ENCODE measurements around the gene RPLP1. TPM values are rescaled to one million over a fixed set of nuclear protein-coding genes. Genes with fewer than 3 reads are reported as not detected.
"Not testable (repeated sequence)": the region's sequence is repeated elsewhere in the genome, so short reads cannot be mapped to it uniquely, and the experiment has no call there.

The RPLP1 gene
- total RNA-seq, 1 donor from 2014 or later = 1,633 TPM

DNA sequence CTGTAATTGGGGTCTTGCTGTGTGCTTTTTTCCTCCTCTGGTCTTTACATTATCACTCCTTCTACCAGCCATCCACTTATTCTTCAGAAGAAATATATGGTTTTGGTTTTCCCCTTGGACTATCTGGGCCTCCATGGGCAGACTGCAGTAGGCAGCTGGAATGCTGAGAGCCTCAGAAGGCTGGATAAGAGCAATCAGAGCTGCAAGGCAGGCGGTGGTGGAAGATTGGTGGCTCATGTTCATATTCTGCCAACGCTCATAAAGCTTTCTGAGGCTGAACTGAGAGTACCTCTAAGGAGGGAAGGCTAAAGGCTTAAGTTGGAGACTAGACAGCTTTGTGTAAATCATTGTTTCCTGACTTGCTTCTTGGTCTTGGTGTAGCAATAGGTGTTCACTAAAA lies 5.7 kb upstream of the RPLP1 start:
- no peak overlapping the region for H3K4me3 Mint-ChIP-seq
- peaks cover 26% of the 10 kb centered on the region for H3K36me3 Mint-ChIP-seq (ENCODE audit: low read depth)
- H3K4me1 Mint-ChIP-seq (ENCODE audit: low read depth) = peaks cover 27% of the 10 kb centered on the region
- no peak overlapping the region for H3K27ac Mint-ChIP-seq
- H3K9me3 Mint-ChIP-seq = no peaks in the 10 kb centered on the region
- H3K27me3 Mint-ChIP-seq (ENCODE audit: insufficient read depth) = no peaks in the 10 kb centered on the region
- no peak for DNase-seq (ENCODE audit: low spot score)
- intact Hi-C loops (cut with micrococcal nuclease) = no loop called here

DNA sequence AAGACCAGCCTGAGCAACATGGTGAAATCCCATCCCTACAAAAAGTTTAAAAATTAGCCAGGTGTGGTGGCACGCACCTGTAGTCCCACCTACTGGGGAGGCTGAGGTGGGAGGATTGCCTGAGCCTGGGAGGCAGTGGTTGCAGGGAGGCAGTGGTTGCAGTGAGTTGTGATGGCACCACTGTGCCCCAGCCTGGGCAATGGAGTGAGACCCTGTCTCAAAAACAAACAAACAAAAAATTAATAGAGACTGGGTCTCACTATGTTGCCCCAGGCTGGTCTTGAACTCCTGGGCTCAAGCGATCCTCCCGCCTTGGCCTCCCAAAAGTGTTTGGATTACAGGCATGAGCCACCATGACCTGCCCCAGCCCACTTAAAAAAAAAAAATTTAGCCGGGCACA lies 2.4 kb upstream of the RPLP1 start:
- H3K27me3 Mint-ChIP-seq (ENCODE audit: insufficient read depth); H3K27ac Mint-ChIP-seq; intact Hi-C loops (cut with micrococcal nuclease); H3K4me3 Mint-ChIP-seq; DNase-seq (ENCODE audit: low spot score); H3K9me3 Mint-ChIP-seq: not testable (repeated sequence)
- Mint-ChIP-seq H3K36me3 (ENCODE audit: low read depth) (peaks cover 47% of the 10 kb centered on the region), H3K4me1 (ENCODE audit: low read depth) (peaks cover 24% of the 10 kb centered on the region)

DNA sequence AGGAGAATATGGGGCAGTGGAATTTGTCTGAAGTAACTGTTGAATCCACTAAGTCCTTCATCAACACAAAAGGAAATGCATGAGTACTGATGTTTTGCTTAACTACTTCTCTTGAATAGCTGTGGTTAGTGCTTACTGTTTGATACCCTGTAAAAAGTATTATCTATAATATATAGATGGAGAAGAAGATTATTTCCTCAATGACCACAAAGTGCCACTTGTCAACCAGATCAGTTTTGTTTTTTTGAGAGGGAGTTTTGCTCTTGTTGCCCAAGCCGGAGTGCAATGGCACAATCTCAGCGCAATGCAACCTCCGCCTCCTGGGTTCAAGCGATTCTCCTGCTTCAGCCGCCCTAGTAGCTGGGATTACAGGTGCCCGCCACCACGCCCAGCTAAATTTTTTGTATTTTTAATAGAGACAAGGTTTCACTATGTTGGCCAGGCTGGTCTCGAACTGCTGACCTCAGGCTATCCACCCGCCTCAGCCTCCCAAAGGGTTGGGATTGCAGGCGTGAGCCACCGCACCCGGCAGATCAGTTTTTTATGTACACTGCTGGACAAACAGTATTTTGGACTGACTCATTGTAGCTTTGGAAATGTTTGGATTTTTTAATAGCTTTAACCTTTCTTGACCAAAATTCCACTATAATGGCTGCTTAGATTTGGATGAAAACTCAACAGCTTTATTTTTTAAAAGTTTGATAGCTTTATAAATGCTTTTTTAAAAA lies 1.5 kb upstream of the RPLP1 start:
- H3K27me3 Mint-ChIP-seq (ENCODE audit: insufficient read depth) = no peaks in the 10 kb centered on the region
- H3K9me3 Mint-ChIP-seq = no peaks in the 10 kb centered on the region
- H3K4me3 Mint-ChIP-seq = peak overlapping the region; percentile 99
- no peak for DNase-seq (ENCODE audit: low spot score)
- H3K36me3 Mint-ChIP-seq (ENCODE audit: low read depth) = peaks cover 50% of the 10 kb centered on the region
- H3K27ac Mint-ChIP-seq = peak overlapping the region; percentile 100
- intact Hi-C loops (cut with micrococcal nuclease) = no loop called here
- peaks cover 31% of the 10 kb centered on the region for H3K4me1 Mint-ChIP-seq (ENCODE audit: low read depth)

DNA sequence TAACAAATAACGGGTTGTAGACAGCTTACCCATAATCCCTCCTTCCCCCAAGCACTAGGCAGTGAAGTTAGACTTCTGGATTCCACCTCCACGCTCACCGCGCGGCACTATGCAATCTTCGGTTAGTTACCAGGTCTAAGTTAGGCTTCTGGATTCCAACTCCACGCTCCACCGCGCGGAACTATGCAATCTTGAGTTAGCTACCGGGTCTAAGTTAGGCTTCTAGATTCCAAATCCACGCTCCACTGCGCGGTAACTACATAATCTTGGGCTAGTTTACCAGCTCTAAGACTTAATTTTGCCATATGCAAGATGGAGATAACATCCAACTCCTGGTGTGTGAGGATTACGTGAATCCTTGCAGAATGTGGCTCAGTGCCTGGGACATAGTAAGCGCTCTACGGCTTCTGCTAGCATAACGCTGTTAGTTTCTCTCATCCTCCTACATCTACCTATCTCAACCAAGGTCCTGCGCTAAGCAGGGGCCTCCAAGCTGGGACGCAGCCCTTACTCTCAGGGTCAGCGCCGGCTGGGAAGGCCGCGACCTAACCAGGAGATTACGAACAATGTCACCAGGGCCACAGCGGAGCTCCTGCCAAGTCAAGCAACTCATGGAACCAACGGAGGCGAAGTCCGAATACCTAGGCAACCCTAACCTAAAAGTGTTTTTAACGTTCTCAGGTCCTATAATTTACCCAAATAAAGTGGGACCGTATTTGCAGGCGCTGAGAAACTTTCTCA lies 497 bp upstream of the RPLP1 start:
- Mint-ChIP-seq H3K36me3 (ENCODE audit: low read depth) (peaks cover 48% of the 10 kb centered on the region), H3K27ac (peak overlapping the region; percentile 100)
- intact Hi-C loops (cut with micrococcal nuclease) = loop anchor here (1.0 to 2.0 kb wide), 7 partner anchors 9 to 645 kb away; partner anchors contain the start of genes GLCE, KIF23 and TLE3

DNA sequence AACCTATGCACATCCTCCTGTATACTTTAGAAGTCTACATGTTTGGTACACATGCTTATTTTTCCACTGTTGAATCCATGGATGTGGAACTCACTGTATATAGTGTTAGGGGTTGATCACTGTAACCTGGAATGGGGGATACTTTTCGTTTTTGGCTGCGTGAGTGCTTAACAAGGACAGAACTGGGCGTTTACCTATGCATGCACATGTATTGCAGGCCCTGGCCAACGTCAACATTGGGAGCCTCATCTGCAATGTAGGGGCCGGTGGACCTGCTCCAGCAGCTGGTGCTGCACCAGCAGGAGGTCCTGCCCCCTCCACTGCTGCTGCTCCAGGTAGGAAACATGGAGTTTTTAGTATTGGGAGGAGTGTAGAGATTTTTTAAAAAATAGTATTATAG lies 2.3 kb downstream of the RPLP1 start:
- H3K36me3 Mint-ChIP-seq (ENCODE audit: low read depth) = peaks cover 51% of the 10 kb centered on the region
- H3K4me3 Mint-ChIP-seq = peak overlapping the region; percentile 99
- H3K4me1 Mint-ChIP-seq (ENCODE audit: low read depth) = peaks cover 35% of the 10 kb centered on the region
- no peak for DNase-seq (ENCODE audit: low spot score)
- intact Hi-C loops (cut with micrococcal nuclease) = no loop called here
- no peaks in the 10 kb centered on the region for H3K27me3 Mint-ChIP-seq (ENCODE audit: insufficient read depth)
- no peak overlapping the region for H3K27ac Mint-ChIP-seq
- H3K9me3 Mint-ChIP-seq = no peaks in the 10 kb centered on the region

More for the DNA sequence above, 497 bp upstream of the RPLP1 start:
- Mint-ChIP-seq H3K27me3 (ENCODE audit: insufficient read depth) (no peaks in the 10 kb centered on the region), H3K9me3 (no peaks in the 10 kb centered on the region), H3K4me3 (peak overlapping the region; percentile 99), H3K4me1 (ENCODE audit: low read depth) (peaks cover 35% of the 10 kb centered on the region)
- DNase-seq (ENCODE audit: low spot score) = no peak

DNA sequence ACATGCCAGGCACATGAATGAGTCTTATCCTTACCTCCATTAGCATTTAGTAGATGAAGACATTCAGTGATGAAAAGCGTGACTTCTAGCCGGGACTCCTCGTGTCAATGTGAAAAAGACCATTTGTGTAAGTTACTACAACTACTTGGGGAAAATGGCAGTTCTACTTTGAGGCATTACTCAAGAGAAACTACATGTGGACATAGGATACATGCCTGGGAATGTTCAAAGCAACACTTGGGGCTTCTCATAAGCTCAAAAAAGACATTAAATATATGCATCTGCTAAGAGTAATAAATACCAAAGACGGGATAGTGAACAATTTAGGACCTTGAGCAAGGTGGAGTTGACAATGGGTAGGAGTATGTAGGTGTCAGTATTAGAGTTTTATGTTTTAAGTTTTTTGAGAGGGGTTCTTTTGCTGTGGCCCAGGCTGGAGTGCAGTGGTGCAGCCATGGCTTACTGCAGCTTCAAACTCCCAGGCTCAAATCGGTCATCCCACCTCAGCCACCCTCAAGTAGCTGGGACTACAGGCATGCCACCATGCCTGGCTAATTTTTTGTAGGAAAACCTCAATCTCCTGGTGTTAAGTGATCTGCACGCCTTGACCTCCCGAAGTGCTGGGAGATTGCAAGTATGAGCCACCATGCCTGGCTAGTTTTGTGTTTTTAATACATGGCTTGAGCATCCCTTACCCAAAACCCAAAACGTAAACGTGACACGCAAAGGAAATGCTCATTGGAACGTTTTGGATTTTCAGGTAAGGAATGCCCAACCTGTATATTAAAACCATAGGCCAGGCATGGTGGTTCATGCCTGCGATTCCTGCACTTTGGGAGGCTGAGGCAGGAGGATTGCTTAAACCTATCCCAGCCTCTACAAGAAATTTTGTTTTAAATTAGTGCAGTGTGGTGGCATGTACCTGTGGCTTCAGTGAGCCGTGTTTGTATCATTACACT lies 3.9 kb downstream of the RPLP1 start:
- Mint-ChIP-seq H3K9me3 (no peaks in the 10 kb centered on the region), H3K4me3 (peak overlapping the region; percentile 99), H3K27me3 (ENCODE audit: insufficient read depth) (no peaks in the 10 kb centered on the region), H3K36me3 (ENCODE audit: low read depth) (peaks cover 51% of the 10 kb centered on the region), H3K4me1 (ENCODE audit: low read depth) (peaks cover 34% of the 10 kb centered on the region), H3K27ac (no peak overlapping the region)
- intact Hi-C loops (cut with micrococcal nuclease) = no loop called here
- DNase-seq (ENCODE audit: low spot score) = no peak

DNA sequence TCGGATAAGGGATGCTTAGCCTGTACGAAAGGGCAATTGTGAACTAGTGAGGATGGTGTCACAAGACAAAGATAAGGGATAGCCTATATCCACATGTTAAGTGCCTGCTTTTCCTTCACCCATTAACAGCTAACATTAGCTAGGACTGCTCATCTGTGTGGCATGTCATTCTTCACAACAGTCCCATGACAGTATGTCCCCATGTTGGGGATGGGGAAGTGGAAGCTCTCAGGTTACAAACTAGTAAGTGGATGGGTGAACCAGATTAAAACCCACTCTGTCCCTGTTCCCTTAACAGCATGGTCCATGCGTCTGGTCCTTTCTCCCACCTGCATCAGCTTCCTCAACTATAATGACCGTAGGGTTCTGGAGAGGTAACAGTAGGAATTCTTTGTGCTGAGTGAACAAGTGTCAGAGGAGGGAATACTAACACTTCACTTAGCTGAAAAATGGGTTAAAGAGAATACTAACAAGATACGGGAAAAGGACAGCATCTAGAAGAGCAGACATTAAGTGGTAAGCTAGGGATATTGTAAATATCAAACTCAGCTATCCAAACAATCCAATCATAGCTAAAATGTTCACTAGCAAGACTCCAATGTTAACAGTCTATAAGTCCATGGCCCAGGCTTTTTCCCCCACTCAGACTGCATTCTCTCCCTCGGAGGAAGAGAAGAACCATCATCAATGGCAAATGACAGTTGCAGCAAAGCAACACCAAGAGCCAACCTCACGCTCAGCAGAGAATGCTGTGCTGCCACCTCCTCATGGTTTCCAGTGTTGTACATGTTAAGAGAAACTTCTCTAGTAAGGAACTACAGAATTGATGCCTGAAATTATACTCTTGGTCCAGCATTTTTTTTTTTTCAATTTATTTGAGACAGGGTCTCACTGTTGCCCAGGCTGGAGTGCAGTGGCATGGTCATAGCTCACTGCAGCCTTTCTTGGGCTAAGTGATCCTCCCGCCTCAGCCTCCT lies 5.0 kb downstream of the RPLP1 start:
- Mint-ChIP-seq H3K27me3 (ENCODE audit: insufficient read depth) (no peaks in the 10 kb centered on the region), H3K4me1 (ENCODE audit: low read depth) (peaks cover 31% of the 10 kb centered on the region), H3K27ac (no peak overlapping the region), H3K9me3 (no peaks in the 10 kb centered on the region), H3K36me3 (ENCODE audit: low read depth) (peaks cover 50% of the 10 kb centered on the region), H3K4me3 (no peak overlapping the region)
- intact Hi-C loops (cut with micrococcal nuclease) = no loop called here
- no peak for DNase-seq (ENCODE audit: low spot score)

DNA sequence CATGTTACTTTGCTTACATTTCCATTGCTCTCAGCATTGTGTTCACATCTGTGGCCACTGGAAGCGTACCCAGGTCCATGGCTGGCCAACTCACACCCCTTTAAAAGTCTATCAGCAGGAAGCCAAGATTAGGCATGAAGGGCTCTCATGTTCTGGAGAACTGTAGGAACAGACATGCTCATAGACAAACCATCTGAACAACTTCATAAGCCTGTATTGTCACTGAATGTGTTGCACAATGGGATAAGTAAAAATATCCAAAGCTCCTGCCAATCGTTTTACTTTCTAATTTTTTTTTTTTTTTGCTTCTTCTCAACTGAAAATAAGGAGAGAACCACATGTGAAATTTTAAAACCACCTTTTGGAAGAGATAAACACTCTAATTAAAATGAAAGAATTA lies 6.4 kb downstream of the RPLP1 start:
- Mint-ChIP-seq H3K4me3 (no peak overlapping the region), H3K27ac (no peak overlapping the region), H3K36me3 (ENCODE audit: low read depth) (peaks cover 38% of the 10 kb centered on the region), H3K27me3 (ENCODE audit: insufficient read depth) (no peaks in the 10 kb centered on the region), H3K9me3 (no peaks in the 10 kb centered on the region), H3K4me1 (ENCODE audit: low read depth) (peaks cover 42% of the 10 kb centered on the region)
- no peak for DNase-seq (ENCODE audit: low spot score)
- intact Hi-C loops (cut with micrococcal nuclease) = no loop called here

DNA sequence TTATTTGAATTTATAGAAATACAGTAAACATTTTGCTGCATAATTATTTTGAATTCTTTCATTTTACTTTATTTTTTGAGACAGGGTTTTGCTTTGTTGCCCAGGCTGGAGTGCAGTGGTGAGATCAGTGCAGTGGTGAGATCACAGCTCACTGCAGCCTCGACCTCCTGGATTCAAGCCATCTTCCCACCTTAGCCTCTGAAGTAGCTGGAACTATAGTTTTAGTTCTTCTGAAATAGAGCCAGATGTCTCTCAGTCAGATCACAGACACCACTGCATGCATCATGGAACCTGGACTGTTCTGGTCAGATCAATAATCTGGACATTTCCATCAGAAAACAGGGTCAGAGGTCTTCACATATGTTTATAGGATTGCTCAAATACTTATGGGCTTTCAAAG lies 7.9 kb downstream of the RPLP1 start:
- Mint-ChIP-seq H3K4me3 (no peak overlapping the region), H3K4me1 (ENCODE audit: low read depth) (peaks cover 28% of the 10 kb centered on the region), H3K36me3 (ENCODE audit: low read depth) (peaks cover 24% of the 10 kb centered on the region), H3K27ac (no peak overlapping the region), H3K9me3 (no peaks in the 10 kb centered on the region), H3K27me3 (ENCODE audit: insufficient read depth) (peaks cover 6% of the 10 kb centered on the region)
- no peak for DNase-seq (ENCODE audit: low spot score)
- intact Hi-C loops (cut with micrococcal nuclease) = no loop called here

DNA sequence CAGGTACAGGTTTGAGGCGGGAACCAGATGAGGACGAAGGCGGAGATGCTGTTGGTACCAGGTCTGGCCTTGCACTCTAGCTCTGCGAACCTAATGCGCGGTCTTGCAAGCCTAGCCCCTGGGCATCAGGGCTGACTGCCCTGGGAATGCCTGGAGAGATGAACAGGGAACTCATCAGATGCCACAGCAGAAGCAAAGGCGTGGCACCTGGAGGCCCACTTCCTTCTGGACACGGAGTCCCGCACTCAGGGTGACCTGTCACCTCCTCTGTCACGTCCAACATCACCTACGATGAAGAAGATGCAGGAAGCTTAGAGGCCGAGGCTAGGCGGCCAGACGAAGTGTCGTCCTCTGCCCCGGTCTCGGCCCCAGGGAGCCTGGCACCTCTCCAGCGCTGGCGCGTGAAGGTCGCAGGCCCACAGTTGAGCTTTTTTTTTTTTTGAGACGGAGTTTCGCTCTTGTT lies 9.4 kb downstream of the RPLP1 start:
- peak overlapping the region; percentile 83 for H3K4me3 Mint-ChIP-seq
- peaks cover 20% of the 10 kb centered on the region for H3K4me1 Mint-ChIP-seq (ENCODE audit: low read depth)
- no peak for DNase-seq (ENCODE audit: low spot score)
- intact Hi-C loops (cut with micrococcal nuclease) = loop anchor here (1.0 to 2.0 kb wide), 2 partner anchors 10 to 47 kb away; partner anchors contain the start of genes KIF23 and RPLP1
- H3K27me3 Mint-ChIP-seq (ENCODE audit: insufficient read depth) = peaks cover 6% of the 10 kb centered on the region
- H3K9me3 Mint-ChIP-seq = no peaks in the 10 kb centered on the region
- peaks cover 14% of the 10 kb centered on the region for H3K36me3 Mint-ChIP-seq (ENCODE audit: low read depth)
- H3K27ac Mint-ChIP-seq = no peak overlapping the region

DNA sequence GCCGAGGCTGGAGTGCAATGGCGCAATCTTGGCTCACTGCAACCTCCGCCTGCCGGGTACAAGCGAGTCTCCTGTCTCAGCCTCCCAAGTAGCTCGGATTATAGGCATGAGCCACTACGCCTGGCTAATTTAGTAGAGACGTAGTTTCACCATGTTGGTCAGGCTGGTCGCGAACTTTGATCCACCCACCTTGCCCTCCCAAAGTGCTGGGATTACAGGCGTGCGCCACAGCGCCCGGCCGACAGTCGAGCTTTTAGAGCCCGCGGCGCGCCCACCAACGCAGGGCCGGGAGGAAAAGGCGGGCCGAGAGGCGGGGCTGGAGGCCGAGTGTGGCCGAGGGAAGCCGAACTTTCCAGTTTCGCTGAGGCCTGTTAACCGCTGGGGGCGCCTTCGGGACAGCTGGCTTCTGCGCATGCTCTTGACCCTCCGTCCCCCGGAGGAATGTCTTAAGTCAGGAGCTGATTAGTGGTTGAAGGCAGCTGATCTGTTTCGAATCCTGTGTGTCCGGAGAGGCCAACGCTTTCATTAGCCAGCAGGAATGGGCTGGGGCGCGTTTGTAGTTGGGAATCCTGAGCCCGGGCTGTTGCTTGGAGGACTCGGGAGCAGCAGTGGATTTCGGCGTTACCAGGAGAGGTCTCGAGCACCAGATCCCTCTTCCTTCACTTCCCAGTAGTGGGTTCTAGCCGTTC lies 10.0 kb downstream of the RPLP1 start:
- Mint-ChIP-seq H3K4me3 (peak overlapping the region; percentile 83), H3K27me3 (ENCODE audit: insufficient read depth) (peaks cover 6% of the 10 kb centered on the region), H3K9me3 (no peaks in the 10 kb centered on the region), H3K4me1 (ENCODE audit: low read depth) (peaks cover 20% of the 10 kb centered on the region), H3K27ac (peak overlapping the region; percentile 79), H3K36me3 (ENCODE audit: low read depth) (peaks cover 10% of the 10 kb centered on the region)
- intact Hi-C loops (cut with micrococcal nuclease) = loop anchor here (1.0 to 2.0 kb wide), 2 partner anchors 10 to 48 kb away; partner anchors contain the start of genes KIF23 and RPLP1
- peak; percentile 88 for DNase-seq (ENCODE audit: low spot score)
